Endothelial cell of umbilical vein (primary cell): Measurements from ENCODE around the gene TBC1D24.

Experiments
- EZH2 ChIP-seq: IDR thresholded peaks from 2 replicates; pipeline ENCODE4 v1.6.1; 2012; ENCODE audit warnings: borderline replicate concordance, low read depth, mild to moderate bottlenecking, moderate library complexity, low read length, inconsistent platforms; ENCODE audit not compliant: severe bottlenecking
- FOS ChIP-seq: IDR thresholded peaks from 2 replicates; pipeline ENCODE4 v1.6.1; 2011; ENCODE audit warnings: mild to moderate bottlenecking, low read length, moderate library complexity, borderline replicate concordance; ENCODE audit not compliant: insufficient read depth
- JUN ChIP-seq: IDR thresholded peaks from 2 replicates; pipeline ENCODE4 v1.6.1; 2011; ENCODE audit warnings: borderline replicate concordance, low read depth; ENCODE audit not compliant: insufficient read length, insufficient read depth
- MYC ChIP-seq: IDR thresholded peaks from one replicate; pipeline ENCODE4 v1.6.1; 2011; ENCODE audit warnings: mild to moderate bottlenecking, low read depth, low read length
- POLR2A ChIP-seq: IDR thresholded peaks from 2 replicates; pipeline ENCODE4 v1.6.1; 2012; ENCODE audit warnings: low read depth, mild to moderate bottlenecking, control low read depth, low read length
- POLR2AphosphoS5 ChIP-seq: IDR thresholded peaks from 2 replicates; pipeline ENCODE4 v1.6.1; 2012; ENCODE audit warnings: low read depth, mild to moderate bottlenecking, control low read depth, low read length, moderate library complexity; ENCODE audit not compliant: insufficient read depth
- TF ChIP-seq, protein P1 (sequence below), 2 donors: IDR thresholded peaks; 1 replicate in 1 of 2; 2 replicates in 1 of 2; pipeline ENCODE4 v1.5.1; 2011; ENCODE audit warnings: low read length in 2 of 2, mild to moderate bottlenecking in 2 of 2, moderate library complexity in 2 of 2, control low read depth in 1 of 2, inconsistent platforms in 1 of 2, low read depth in 1 of 2; ENCODE audit not compliant: insufficient read depth in 1 of 2; ENCODE audit errors: extremely low read depth in 1 of 2
- TF ChIP-seq, protein P2 (sequence below): IDR thresholded peaks from 2 replicates; pipeline ENCODE4 v1.6.1; 2011; ENCODE audit not compliant: insufficient read depth, insufficient read length

DNA sequence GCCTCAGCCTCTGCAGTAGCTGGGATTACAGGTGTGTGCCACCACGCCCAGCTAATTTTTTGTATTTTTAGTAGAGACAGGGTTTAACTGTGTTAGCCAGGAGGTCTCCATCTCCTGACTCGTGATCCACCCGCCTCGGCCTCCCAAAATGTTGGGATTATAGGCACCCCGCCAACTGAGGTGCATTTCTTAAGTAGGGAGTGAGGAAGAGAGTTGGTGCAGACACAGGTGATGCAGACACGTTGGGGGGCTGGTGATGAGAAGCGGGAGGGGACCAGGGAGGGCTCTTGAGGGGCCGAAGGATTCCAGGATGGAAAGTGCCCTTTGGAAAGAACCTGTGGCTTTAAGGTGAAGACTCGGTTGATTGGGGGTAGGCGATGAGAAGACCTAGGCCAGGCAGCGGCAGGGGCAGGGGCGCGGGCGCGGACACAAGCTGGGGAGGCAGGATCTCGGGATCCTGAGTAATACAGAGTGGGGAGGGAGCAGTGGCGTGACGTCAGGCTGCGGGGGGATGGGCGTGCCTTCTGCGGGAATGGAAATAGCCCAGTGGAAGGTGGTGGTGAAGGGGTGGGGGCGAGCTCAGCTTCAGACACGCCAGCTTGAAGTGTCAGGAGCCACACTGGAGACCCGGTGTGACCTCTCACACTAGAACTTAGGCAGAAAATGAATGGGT, 36.3 kb downstream of the TBC1D24 start:
- TF ChIP-seq, protein P1, sequence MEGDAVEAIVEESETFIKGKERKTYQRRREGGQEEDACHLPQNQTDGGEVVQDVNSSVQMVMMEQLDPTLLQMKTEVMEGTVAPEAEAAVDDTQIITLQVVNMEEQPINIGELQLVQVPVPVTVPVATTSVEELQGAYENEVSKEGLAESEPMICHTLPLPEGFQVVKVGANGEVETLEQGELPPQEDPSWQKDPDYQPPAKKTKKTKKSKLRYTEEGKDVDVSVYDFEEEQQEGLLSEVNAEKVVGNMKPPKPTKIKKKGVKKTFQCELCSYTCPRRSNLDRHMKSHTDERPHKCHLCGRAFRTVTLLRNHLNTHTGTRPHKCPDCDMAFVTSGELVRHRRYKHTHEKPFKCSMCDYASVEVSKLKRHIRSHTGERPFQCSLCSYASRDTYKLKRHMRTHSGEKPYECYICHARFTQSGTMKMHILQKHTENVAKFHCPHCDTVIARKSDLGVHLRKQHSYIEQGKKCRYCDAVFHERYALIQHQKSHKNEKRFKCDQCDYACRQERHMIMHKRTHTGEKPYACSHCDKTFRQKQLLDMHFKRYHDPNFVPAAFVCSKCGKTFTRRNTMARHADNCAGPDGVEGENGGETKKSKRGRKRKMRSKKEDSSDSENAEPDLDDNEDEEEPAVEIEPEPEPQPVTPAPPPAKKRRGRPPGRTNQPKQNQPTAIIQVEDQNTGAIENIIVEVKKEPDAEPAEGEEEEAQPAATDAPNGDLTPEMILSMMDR (IDR thresholded peaks at IDR 0.05; ENCODE audit: extremely low read depth in 1 of 2, insufficient read depth in 1 of 2, low read depth in 1 of 2, low read length in 2 of 2): no peak
- no peak for TF ChIP-seq POLR2AphosphoS5
- TF ChIP-seq EZH2: no peak
- TF ChIP-seq, protein P2, sequence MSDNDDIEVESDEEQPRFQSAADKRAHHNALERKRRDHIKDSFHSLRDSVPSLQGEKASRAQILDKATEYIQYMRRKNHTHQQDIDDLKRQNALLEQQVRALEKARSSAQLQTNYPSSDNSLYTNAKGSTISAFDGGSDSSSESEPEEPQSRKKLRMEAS: no peak
- TF ChIP-seq POLR2A: no peak
- no peak for TF ChIP-seq MYC
- TF ChIP-seq FOS: no peak
- TF ChIP-seq JUN: no peak
